CD4-positive, alpha-beta T cell treated with Interleukin-21 for 1 hour (primary cell): ENCODE measurements around the gene SDS.

Experiments used
- DNase-seq: peaks from one replicate; pipeline ENCODE4 v3.0.0-alpha.2; 2020

Gene SDS, protein sequence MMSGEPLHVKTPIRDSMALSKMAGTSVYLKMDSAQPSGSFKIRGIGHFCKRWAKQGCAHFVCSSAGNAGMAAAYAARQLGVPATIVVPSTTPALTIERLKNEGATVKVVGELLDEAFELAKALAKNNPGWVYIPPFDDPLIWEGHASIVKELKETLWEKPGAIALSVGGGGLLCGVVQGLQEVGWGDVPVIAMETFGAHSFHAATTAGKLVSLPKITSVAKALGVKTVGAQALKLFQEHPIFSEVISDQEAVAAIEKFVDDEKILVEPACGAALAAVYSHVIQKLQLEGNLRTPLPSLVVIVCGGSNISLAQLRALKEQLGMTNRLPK

GRCh38 chr12:113403435-113404415 is at the start of gene SDS:
TSS of gene SDS (minus strand) at chr12:113403887. CDS start at chr12:113399708, 4,179 bp downstream.
- no peak for DNase-seq

DNA sequence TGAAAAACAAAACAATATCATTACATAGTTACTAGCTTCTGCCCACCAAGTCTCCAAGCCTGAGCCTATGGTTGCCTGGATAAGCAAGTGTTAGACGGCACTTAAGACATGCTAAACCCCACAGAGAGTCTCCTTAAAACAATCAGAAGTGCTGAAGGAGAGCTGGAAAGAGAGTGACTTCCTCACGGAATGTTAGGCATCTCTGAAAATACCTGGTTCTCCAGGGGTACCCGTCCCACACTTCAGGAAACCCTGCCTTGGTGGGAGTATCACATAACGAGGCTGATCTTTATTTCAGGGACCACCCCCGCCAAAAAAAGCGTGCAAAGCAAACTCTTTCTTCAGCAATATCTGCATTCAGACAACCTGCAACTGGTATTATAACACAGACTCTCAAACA is 49.6 kb upstream of the SDS start:
- DNase-seq: no peak

DNA sequence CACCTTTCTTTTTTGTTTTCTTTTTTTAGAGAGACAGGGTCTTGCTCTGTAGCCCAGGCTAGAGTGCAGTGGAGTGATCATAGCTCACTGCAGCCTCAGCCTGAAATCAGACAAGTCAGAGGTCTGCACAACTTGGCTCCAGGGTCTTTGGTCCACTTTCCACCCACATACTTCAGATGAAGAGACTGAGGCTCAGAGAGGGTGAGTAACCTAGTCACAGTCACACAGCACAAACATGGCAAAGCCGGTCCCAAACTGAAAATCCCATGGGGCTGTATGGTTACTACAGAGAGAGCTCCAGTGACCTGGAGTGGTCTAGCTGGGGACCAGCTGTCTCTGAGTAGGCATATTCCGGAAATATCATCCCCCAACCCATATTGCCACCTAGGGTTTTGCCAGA is 48.8 kb upstream of the SDS start:
- no peak for DNase-seq

- no peak for DNase-seq
Measured at GRCh38 chr12:113449839-113450238, 46.2 kb upstream of the SDS start.

DNA sequence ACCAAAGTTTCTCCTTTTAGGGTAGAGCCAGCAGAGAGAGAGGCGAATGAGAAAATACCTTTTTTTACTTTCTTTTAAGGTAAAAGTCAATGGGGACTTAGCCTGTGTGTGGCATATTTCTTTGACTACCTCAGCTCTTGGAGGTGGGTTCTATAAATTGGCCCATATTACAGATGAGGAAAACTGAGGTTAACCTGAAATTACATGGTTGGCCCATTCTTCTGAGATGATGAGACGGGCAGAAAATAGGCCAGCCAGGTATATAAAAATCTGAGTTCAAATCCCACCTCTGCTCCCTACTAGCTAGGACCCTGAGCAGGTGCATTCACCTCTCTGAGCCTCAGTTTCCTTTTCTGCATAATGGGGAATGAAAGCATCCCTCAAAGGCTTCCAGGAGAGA is 45.6 kb upstream of the SDS start:
- DNase-seq: no peak

GRCh38 chr12:113448873-113449272 is 45.2 kb upstream of the SDS start:
- DNase-seq: no peak

DNA sequence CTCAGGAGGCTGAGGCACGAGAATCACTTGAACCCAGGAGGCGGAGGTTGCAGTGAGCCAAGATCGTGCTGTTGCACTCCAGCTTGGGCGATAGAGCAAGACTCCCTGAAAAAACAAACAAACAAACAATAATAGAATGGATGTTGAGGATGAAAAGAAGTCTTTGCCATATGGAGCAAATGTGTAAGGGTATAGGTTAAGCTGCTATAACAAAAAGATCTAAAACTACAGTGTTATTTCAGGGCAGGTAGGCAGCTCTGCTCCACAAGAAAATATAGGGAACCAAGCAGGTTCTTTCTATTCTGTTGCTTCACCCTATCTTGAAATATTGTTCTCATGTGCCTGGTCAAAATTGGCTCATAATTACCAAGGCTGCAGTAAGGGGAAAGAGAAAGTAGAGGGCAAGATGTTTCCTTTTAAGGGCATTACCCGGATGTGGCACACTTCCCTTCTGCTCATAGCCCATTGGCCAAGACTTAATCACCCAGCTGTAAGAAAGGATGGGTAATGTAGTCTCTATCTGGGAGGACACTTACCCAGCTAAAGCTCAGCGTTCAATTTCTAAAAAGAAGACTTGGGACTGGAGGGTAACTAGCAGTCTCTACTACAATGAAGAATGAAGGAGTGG is 42.0 kb upstream of the SDS start:
- no peak for DNase-seq

GRCh38 chr12:113443030-113443539 is 39.4 kb upstream of the SDS start:
- DNase-seq: no peak

- DNase-seq: no peak
Measured at GRCh38 chr12:113440947-113441782, 37.5 kb upstream of the SDS start.

DNA sequence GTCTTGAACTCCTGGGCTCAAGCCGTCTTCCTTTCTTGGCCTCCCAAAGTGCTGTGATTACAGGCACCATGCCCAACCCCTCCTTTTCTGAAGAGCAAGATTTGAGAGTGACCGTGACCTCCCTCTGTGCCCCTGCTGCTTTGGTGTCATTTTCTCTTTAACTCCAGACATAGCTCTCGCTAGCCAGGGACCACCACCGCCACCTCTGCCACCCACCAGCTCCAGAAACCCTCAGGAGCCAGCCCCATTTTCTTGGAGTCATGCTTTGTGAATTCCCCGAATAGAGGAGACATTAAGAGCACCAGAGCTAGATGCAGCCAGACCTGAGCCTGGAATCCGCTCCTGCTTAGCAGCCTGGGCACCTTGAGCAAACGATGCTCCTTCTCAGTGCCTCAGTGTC is 36.6 kb upstream of the SDS start:
- DNase-seq: no peak

GRCh38 chr12:113439606-113440030 is 35.9 kb upstream of the SDS start:
- DNase-seq: no peak

GRCh38 chr12:113439301-113439597 is 35.6 kb upstream of the SDS start:
- DNase-seq: no peak

- DNase-seq: no peak
Measured at GRCh38 chr12:113438523-113439300, 35.0 kb upstream of the SDS start.

GRCh38 chr12:113437729-113438100 is 34.0 kb upstream of the SDS start:
- no peak for DNase-seq

DNA sequence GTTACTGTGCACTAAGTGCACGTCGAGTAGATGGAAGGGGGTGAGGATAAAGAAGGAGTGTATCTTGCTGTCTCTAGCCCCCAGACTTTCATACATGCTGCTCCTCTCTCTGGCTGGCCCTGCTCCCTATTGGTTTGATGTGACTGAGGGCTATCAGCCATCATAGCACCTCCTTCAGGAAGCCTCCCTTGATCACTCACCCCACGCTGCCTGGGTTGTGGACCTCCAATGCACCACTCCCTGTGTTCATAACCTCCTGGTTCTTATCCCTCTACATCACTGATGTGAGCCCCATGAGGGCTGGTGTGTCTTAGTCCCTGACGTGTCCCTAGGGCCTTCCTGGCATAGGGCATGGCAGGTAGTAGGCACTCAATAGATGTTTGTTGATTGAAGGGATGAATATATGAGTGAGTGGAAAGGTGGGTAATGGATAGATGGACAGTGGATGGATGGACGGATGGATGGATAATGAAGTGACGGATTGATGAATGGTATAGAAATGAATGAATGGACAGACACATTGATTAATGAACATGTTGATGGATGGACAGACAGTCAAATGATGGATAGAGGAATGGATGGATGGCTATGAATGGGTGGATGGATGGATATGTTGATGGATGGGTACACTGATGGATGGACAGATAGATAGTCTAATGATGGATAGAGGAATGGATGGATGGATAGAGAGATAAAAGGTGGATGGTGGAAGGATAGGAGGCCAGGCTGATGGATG is 33.5 kb upstream of the SDS start:
- no peak for DNase-seq

- no peak for DNase-seq
Measured at GRCh38 chr12:113436586-113436985, 32.9 kb upstream of the SDS start.

DNA sequence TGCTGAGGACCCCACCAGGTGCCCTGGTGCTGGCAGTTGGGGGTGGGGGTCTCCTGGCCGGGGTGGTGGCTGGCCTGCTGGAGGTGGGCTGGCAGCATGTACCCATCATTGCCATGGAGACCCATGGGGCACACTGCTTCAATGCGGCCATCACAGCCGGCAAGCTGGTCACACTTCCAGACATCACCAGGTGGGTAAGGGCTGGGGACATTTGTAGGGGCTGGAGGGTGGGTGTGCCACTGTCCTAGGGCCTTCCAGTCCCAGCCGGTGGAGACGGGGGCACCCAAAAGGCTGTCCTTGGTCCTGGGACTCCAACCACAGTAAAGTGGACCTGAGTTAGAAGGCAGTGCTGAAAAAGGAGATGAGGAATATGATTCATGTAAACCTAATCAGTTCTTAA is 31.7 kb upstream of the SDS start:
- no peak for DNase-seq

DNA sequence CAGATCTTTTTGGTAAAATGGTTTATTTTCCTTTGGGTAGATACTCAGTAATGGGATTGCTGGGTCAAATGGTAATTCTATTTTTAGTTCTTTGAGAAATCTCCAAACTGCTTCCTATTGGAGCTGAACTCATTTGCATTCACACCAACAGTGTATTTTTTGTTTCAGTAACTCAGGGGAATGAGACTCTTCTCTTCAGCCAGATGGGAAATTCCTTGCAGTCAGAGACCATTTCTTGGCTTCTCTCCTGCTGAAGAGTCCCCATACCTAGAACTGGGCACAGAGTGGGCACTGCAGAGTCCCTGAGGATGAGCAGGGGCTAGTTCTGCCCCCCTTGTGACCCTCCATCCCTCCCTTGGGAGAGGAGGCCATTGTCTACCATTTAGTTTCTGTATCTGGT is 29.3 kb upstream of the SDS start:
- DNase-seq: no peak

DNA sequence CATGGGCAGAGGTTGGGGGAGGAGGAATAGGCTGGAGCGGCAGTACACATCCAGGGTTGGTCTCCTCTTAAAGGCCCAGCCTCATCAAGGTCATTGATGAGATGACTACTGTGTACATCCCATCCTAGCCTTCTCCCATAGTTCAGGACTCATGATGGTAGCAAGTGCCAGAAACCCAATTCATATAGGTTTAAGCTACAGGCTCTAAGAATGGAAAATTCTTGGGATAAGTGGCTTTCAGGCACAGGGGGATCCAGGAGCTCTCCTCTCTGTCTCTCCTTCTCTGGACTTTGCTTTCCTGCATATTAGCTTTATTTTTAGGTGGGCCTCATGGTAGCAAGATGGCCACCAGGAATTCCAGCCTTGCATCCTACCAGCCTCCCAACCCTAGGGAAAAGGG is 24.8 kb upstream of the SDS start:
- DNase-seq: no peak

DNA sequence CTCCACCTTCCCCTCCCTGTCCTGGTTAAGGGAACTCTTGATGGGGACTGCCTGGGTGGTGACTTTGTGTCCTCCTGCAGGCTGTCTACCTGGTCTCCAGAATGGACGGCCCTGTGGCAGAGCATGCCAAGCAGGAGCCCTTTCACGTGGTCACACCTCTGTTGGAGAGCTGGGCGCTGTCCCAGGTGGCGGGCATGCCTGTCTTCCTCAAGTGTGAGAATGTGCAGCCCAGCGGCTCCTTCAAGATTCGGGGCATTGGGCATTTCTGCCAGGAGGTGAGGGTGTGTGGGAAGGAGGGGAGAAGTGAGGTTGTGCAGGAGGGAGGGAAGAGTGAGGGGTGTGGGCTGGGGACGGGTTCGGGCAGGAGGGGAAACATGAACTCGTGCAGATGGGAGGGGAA is 24.2 kb upstream of the SDS start:
- no peak for DNase-seq

- DNase-seq: no peak
Measured at GRCh38 chr12:113425960-113426453, 22.3 kb upstream of the SDS start.
